Activated CD8-positive, alpha-beta memory T cell treated with anti-CD3 and anti-CD28 coated beads, Interleukin-2, amount 50 U/mL, for 1 hour (primary cell): ENCODE results near the gene FAM171A1.

Experiments used
- DNase-seq: peaks from one replicate; pipeline ENCODE4 v3.0.0-alpha.2; 2020; ENCODE audit errors: extremely low read depth

FAM171A1 gene

GRCh38 chr10:15374156-15374555 is 3.1 kb upstream of the FAM171A1 start:
- no peak for DNase-seq

- no peak for DNase-seq
Observed at GRCh38 chr10:15373199-15373598, 2.1 kb upstream of the FAM171A1 start.

GRCh38 chr10:15370212-15370855 is 755 bp downstream of the FAM171A1 start:
- no peak for DNase-seq

- DNase-seq = no peak
Observed at GRCh38 chr10:15369256-15370211, 1.6 kb downstream of the FAM171A1 start.

- DNase-seq = no peak
Observed at GRCh38 chr10:15368101-15368855, 2.8 kb downstream of the FAM171A1 start.

- no peak for DNase-seq
Observed at GRCh38 chr10:15367296-15368085, 3.6 kb downstream of the FAM171A1 start.

- no peak for DNase-seq
Observed at GRCh38 chr10:15365692-15366091, 5.4 kb downstream of the FAM171A1 start.

- no peak for DNase-seq
Observed at GRCh38 chr10:15364001-15364400, 7.1 kb downstream of the FAM171A1 start.

- DNase-seq = no peak
Observed at GRCh38 chr10:15363031-15363430, 8.1 kb downstream of the FAM171A1 start.

- DNase-seq = no peak
Observed at GRCh38 chr10:15361131-15361530, 10.0 kb downstream of the FAM171A1 start.

- no peak for DNase-seq
Observed at GRCh38 chr10:15360566-15360965, 10.5 kb downstream of the FAM171A1 start.

GRCh38 chr10:15353471-15354017 is 17.5 kb downstream of the FAM171A1 start:
- DNase-seq = no peak

GRCh38 chr10:15352836-15353235 is 18.3 kb downstream of the FAM171A1 start:
- no peak for DNase-seq

- no peak for DNase-seq
Observed at GRCh38 chr10:15352201-15352600, 18.9 kb downstream of the FAM171A1 start.

GRCh38 chr10:15351099-15351820 is 19.8 kb downstream of the FAM171A1 start:
- no peak for DNase-seq

GRCh38 chr10:15349112-15349511 is 22.0 kb downstream of the FAM171A1 start:
- DNase-seq = no peak

GRCh38 chr10:15348579-15348978 is 22.5 kb downstream of the FAM171A1 start:
- no peak for DNase-seq

GRCh38 chr10:15347150-15347549 is 23.9 kb downstream of the FAM171A1 start:
- no peak for DNase-seq

GRCh38 chr10:15346440-15347141 is 24.5 kb downstream of the FAM171A1 start:
- no peak for DNase-seq

GRCh38 chr10:15345450-15345849 is 25.6 kb downstream of the FAM171A1 start:
- no peak for DNase-seq
